Neural cell (in vitro differentiated cells): ENCODE results near the gene UBE4B. TPM values are rescaled to one million over a fixed set of nuclear protein-coding genes. Genes with fewer than 3 reads are reported as not detected.

Experiments
- H2AFZ ChIP-seq: fragments of 200-600, 300-800 bp; sonication (generic), shearing (Covaris generic); 2 replicates; pipeline ENCODE4 v1.6.0; 2014; ENCODE audit warnings: low read depth, mild to moderate bottlenecking, antibody characterized with exemption, low read length, moderate library complexity
- H3F3A ChIP-seq: fragments of 200-600 bp; shearing (Covaris generic); 2 replicates; pipeline ENCODE4 v1.6.1; 2016; ENCODE audit warnings: mild to moderate bottlenecking, moderate library complexity, mixed read lengths, antibody characterized with exemption, low read length; ENCODE audit not compliant: insufficient read depth, poor library complexity, severe bottlenecking
- H3K27ac ChIP-seq: fragments of 200-600, 300-800 bp; sonication (generic), shearing (Covaris generic); 2 replicates; pipeline ENCODE4 v1.5.1; 2014; ENCODE audit warnings: mild to moderate bottlenecking, low read length, moderate library complexity
- H3K27me3 ChIP-seq: fragments of 300-800, 200-600 bp; sonication (generic), shearing (Covaris generic); 2 replicates; pipeline ENCODE4 v1.6.0; 2014; ENCODE audit warnings: mild to moderate bottlenecking, low read depth, low read length, moderate library complexity; ENCODE audit not compliant: insufficient read depth
- H3K36me3 ChIP-seq: fragments of 300-800, 200-600 bp; sonication (generic), shearing (Covaris generic); 2 replicates; pipeline ENCODE4 v1.5.1; 2014; ENCODE audit warnings: mild to moderate bottlenecking, antibody characterized with exemption, low read length, moderate library complexity; ENCODE audit not compliant: insufficient read depth
- H3K4me2 ChIP-seq: fragments of 300-800, 200-600 bp; sonication (generic), shearing (Covaris generic); 2 replicates; pipeline ENCODE4 v1.6.0; 2014; ENCODE audit warnings: mild to moderate bottlenecking, low read length
- H3K4me3 ChIP-seq: fragments of 300-800, 200-600 bp; sonication (generic), shearing (Covaris generic); 2 replicates; pipeline ENCODE4 v1.5.1; 2014; ENCODE audit warnings: mild to moderate bottlenecking, low read length, moderate library complexity
- H3K79me2 ChIP-seq: fragments of 200-600 bp; shearing (Covaris generic); replicated peaks from 2 replicates; pipeline ENCODE4 v1.6.0; 2014; ENCODE audit warnings: mild to moderate bottlenecking, low read length, moderate library complexity; ENCODE audit not compliant: insufficient read depth
- H3K9ac ChIP-seq: fragments of 300-800, 200-600 bp; sonication (generic), shearing (Covaris generic); 2 replicates; pipeline ENCODE4 v1.6.1; 2016; ENCODE audit warnings: mild to moderate bottlenecking, low read length, mixed read lengths
- H3K9me2 ChIP-seq: fragments of 200-600 bp; shearing (Covaris generic); 2 replicates; pipeline ENCODE4 v1.6.1; 2016; ENCODE audit warnings: mild to moderate bottlenecking, low read length, mixed read lengths; ENCODE audit not compliant: insufficient read depth
- H3K9me3 ChIP-seq: fragments of 200-600, 300-800 bp; sonication (generic), shearing (Covaris generic); 2 replicates; pipeline ENCODE4 v1.6.1; 2016; ENCODE audit warnings: mild to moderate bottlenecking, mixed run types, low read length, moderate library complexity, mixed read lengths
- H4K20me1 ChIP-seq: fragments of 200-600 bp; shearing (Covaris generic); 2 replicates; pipeline ENCODE4 v1.6.1; 2016; ENCODE audit warnings: mild to moderate bottlenecking, mixed run types; ENCODE audit not compliant: insufficient read depth
- EP300 ChIP-seq: fragments of 450-650 bp; conservative IDR thresholded peaks from 2 replicates; pipeline ENCODE4 v1.6.1; 2014; ENCODE audit warnings: antibody characterized with exemption, mild to moderate bottlenecking, moderate library complexity; ENCODE audit not compliant: poor library complexity, severe bottlenecking
- EZH2 ChIP-seq: fragments of 200-600, 300-800 bp; shearing (Covaris generic), sonication (generic); IDR thresholded peaks from 2 replicates; pipeline ENCODE4 v1.6.1; 2014; ENCODE audit warnings: antibody characterized with exemption, low read length, borderline replicate concordance, mild to moderate bottlenecking; ENCODE audit not compliant: insufficient read depth, poor library complexity, severe bottlenecking
- MXI1 ChIP-seq: fragments of 450-650 bp; conservative IDR thresholded peaks from 2 replicates; pipeline ENCODE4 v1.6.1; 2014; ENCODE audit warnings: antibody characterized with exemption, mild to moderate bottlenecking; ENCODE audit not compliant: poor library complexity, severe bottlenecking
- POLR2AphosphoS5 ChIP-seq: IDR thresholded peaks from 2 replicates; pipeline ENCODE4 v1.6.1; 2012
- RAD21 ChIP-seq: fragments of 450-650 bp; conservative IDR thresholded peaks from 2 replicates; pipeline ENCODE4 v1.6.1; 2014; ENCODE audit warnings: antibody characterized with exemption, mild to moderate bottlenecking, moderate library complexity
- SMC3 ChIP-seq: fragments of 450-650 bp; conservative IDR thresholded peaks from 2 replicates; pipeline ENCODE4 v1.6.1; 2014; ENCODE audit warnings: antibody characterized with exemption, mild to moderate bottlenecking, moderate library complexity; ENCODE audit not compliant: poor library complexity
- TAF1 ChIP-seq: IDR thresholded peaks from 2 replicates; pipeline ENCODE4 v1.6.1; 2012; ENCODE audit warnings: low read depth
- polyA plus RNA-seq: library from polyadenylated mRNA; depleted of rRNA; stranded (reverse); fragments of >200 nt; gene quantifications from 2 replicates; pipeline ENCODE4 v1.2.3, GENCODE V29; 2014
- TF ChIP-seq, protein P1 (sequence below): IDR thresholded peaks from 2 replicates; pipeline ENCODE4 v1.6.1; 2012; ENCODE audit warnings: borderline replicate concordance
- TF ChIP-seq, protein P2 (sequence below): fragments of 450-650 bp; IDR thresholded peaks from 2 replicates; pipeline ENCODE4 v1.5.1; 2014; ENCODE audit warnings: antibody characterized with exemption, mild to moderate bottlenecking, moderate library complexity; ENCODE audit not compliant: poor library complexity, severe bottlenecking

UBE4B gene
- polyA plus RNA-seq, 1 donor from 2014 or later, result 28.9 TPM

DNA sequence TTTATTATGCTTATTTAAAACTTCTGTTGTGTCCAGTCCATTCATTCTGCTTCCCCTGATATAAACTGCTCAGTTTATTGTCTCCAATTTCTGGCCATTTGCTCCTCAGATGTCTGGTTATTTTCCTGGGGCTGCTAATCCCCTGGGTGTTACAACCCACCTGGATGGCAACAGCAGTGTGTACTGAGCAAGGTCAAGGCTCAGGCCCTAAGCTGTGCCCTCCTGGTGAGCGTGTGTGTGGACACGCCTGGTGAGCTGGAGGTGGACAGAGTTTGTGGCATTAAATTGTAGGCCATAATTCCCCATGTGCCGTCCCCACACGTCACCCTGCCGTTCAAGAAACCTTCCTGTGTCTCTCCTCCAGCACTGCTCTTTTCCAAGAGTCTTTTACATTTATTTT lies 159.5 kb downstream of the UBE4B start:
- H3K27me3 ChIP-seq, result no peaks in the 10 kb centered on the region
- no peak overlapping the region for H2AFZ ChIP-seq
- H3F3A ChIP-seq, result no peaks in the 10 kb centered on the region
- H3K9me2 ChIP-seq, result no peaks in the 10 kb centered on the region
- H3K9ac ChIP-seq, result no peak overlapping the region
- H3K79me2 ChIP-seq, result no peaks in the 10 kb centered on the region
- no peak overlapping the region for H3K4me2 ChIP-seq
- H3K36me3 ChIP-seq, result no peaks in the 10 kb centered on the region
- no peak overlapping the region for H3K27ac ChIP-seq
- no peak for TF ChIP-seq SMC3
- TF ChIP-seq, protein P1, sequence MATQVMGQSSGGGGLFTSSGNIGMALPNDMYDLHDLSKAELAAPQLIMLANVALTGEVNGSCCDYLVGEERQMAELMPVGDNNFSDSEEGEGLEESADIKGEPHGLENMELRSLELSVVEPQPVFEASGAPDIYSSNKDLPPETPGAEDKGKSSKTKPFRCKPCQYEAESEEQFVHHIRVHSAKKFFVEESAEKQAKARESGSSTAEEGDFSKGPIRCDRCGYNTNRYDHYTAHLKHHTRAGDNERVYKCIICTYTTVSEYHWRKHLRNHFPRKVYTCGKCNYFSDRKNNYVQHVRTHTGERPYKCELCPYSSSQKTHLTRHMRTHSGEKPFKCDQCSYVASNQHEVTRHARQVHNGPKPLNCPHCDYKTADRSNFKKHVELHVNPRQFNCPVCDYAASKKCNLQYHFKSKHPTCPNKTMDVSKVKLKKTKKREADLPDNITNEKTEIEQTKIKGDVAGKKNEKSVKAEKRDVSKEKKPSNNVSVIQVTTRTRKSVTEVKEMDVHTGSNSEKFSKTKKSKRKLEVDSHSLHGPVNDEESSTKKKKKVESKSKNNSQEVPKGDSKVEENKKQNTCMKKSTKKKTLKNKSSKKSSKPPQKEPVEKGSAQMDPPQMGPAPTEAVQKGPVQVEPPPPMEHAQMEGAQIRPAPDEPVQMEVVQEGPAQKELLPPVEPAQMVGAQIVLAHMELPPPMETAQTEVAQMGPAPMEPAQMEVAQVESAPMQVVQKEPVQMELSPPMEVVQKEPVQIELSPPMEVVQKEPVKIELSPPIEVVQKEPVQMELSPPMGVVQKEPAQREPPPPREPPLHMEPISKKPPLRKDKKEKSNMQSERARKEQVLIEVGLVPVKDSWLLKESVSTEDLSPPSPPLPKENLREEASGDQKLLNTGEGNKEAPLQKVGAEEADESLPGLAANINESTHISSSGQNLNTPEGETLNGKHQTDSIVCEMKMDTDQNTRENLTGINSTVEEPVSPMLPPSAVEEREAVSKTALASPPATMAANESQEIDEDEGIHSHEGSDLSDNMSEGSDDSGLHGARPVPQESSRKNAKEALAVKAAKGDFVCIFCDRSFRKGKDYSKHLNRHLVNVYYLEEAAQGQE, result no peak
- no peak for TF ChIP-seq MXI1
- TF ChIP-seq RAD21, result no peak
- TF ChIP-seq EZH2, result no peak
- no peak for TF ChIP-seq POLR2AphosphoS5
- no peak for TF ChIP-seq EP300
- TF ChIP-seq TAF1, result no peak
- H4K20me1 ChIP-seq, result no peaks in the 10 kb centered on the region
- no peak overlapping the region for H3K4me3 ChIP-seq
- no peaks in the 10 kb centered on the region for H3K9me3 ChIP-seq

DNA sequence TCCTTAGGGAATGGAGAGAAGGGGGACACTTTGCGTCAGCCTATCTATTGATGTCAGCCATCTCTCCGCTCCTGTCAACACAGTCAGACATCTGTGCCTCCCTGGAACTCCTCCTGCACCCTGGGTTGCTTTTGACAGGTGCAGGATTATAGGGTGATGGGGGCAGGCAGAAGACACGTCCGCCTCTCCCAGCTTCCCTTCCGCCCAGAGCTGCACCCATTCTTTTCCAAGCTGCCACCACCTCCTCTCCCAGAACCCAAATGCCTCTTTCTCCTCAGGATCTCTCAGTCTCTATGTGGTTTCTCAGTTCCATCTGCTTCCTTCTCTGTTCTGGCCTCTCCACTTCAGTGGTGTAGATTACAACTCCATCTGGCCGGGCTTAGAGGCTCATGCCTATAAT lies 160.5 kb downstream of the UBE4B start:
- no peak overlapping the region for H3K27ac ChIP-seq
- H3K79me2 ChIP-seq, result no peaks in the 10 kb centered on the region
- no peaks in the 10 kb centered on the region for H3K27me3 ChIP-seq
- H2AFZ ChIP-seq, result no peak overlapping the region
- H4K20me1 ChIP-seq, result no peaks in the 10 kb centered on the region
- no peaks in the 10 kb centered on the region for H3F3A ChIP-seq
- no peak overlapping the region for H3K9ac ChIP-seq
- H3K9me2 ChIP-seq, result no peaks in the 10 kb centered on the region
- H3K36me3 ChIP-seq, result no peaks in the 10 kb centered on the region
- no peaks in the 10 kb centered on the region for H3K9me3 ChIP-seq
- TF ChIP-seq, protein P1, result no peak
- no peak for TF ChIP-seq EZH2
- no peak for TF ChIP-seq MXI1
- TF ChIP-seq RAD21, result no peak
- TF ChIP-seq, protein P2, sequence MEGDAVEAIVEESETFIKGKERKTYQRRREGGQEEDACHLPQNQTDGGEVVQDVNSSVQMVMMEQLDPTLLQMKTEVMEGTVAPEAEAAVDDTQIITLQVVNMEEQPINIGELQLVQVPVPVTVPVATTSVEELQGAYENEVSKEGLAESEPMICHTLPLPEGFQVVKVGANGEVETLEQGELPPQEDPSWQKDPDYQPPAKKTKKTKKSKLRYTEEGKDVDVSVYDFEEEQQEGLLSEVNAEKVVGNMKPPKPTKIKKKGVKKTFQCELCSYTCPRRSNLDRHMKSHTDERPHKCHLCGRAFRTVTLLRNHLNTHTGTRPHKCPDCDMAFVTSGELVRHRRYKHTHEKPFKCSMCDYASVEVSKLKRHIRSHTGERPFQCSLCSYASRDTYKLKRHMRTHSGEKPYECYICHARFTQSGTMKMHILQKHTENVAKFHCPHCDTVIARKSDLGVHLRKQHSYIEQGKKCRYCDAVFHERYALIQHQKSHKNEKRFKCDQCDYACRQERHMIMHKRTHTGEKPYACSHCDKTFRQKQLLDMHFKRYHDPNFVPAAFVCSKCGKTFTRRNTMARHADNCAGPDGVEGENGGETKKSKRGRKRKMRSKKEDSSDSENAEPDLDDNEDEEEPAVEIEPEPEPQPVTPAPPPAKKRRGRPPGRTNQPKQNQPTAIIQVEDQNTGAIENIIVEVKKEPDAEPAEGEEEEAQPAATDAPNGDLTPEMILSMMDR, result no peak
- no peak for TF ChIP-seq EP300
- no peak for TF ChIP-seq TAF1
- TF ChIP-seq SMC3, result no peak
- no peak for TF ChIP-seq POLR2AphosphoS5
- no peak overlapping the region for H3K4me3 ChIP-seq
- H3K4me2 ChIP-seq, result no peak overlapping the region
